SU-DHL-6 (cell line): Measurements from ENCODE around the gene ROR1.

Experiments used
- H2AFZ ChIP-seq: fragments of 200-600 bp; sonication (generic); 2 replicates; pipeline ENCODE4 v1.6.1; 2014; ENCODE audit warnings: low read depth, mild to moderate bottlenecking, moderate library complexity, mixed read lengths, antibody characterized with exemption, low read length; ENCODE audit not compliant: severe bottlenecking
- H3F3A ChIP-seq: fragments of 200-600 bp; shearing (Covaris generic); 2 replicates; pipeline ENCODE4 v1.6.0; 2016; ENCODE audit warnings: antibody characterized with exemption, mild to moderate bottlenecking; ENCODE audit not compliant: insufficient read depth
- H3K27ac ChIP-seq: fragments of 200-600 bp; sonication (generic); 2 replicates; pipeline ENCODE4 v1.5.1; 2016; ENCODE audit warnings: low read depth, mild to moderate bottlenecking, low read length, moderate library complexity, mixed read lengths
- H3K27me3 ChIP-seq: fragments of 200-600 bp; sonication (generic), shearing (Covaris generic); 2 replicates; pipeline ENCODE4 v1.6.0; 2014; ENCODE audit warnings: mild to moderate bottlenecking, low read length
- H3K36me3 ChIP-seq: fragments of 200-600 bp; sonication (generic); 2 replicates; pipeline ENCODE4 v1.6.1; 2014; ENCODE audit warnings: mild to moderate bottlenecking, low read length, mixed read lengths
- H3K4me2 ChIP-seq: fragments of 300-600, 200-600 bp; shearing (Covaris generic), sonication (generic); 2 replicates; pipeline ENCODE4 v1.6.0; 2014; ENCODE audit warnings: low read length, low read depth, mild to moderate bottlenecking; ENCODE audit not compliant: poor library complexity, severe bottlenecking
- H3K4me3 ChIP-seq: fragments of 200-600 bp; sonication (generic); 2 replicates; pipeline ENCODE4 v1.5.1; 2014; ENCODE audit warnings: antibody characterized with exemption, low read length, mild to moderate bottlenecking, mixed read lengths; ENCODE audit not compliant: insufficient read depth, poor library complexity, severe bottlenecking
- H3K79me2 ChIP-seq: fragments of 200-600 bp; sonication (generic); 2 replicates; pipeline ENCODE4 v1.6.1; 2014; ENCODE audit warnings: mild to moderate bottlenecking, low read length, moderate library complexity; ENCODE audit not compliant: insufficient read depth
- H3K9ac ChIP-seq: fragments of 200-600 bp; sonication (generic); 2 replicates; pipeline ENCODE4 v1.7.0; 2014; ENCODE audit warnings: mild to moderate bottlenecking, low read length
- H3K9me2 ChIP-seq: fragments of 200-600 bp; sonication (generic); replicated peaks from 2 replicates; pipeline ENCODE4 v1.6.1; 2014; ENCODE audit warnings: low read length; ENCODE audit not compliant: insufficient read depth
- H3K9me3 ChIP-seq: fragments of 200-600 bp; sonication (generic); 2 replicates; pipeline ENCODE4 v1.6.1; 2014; ENCODE audit warnings: low read length, mixed read lengths; ENCODE audit not compliant: insufficient read depth
- H4K20me1 ChIP-seq: fragments of 200-600 bp; sonication (generic); 2 replicates; pipeline ENCODE4 v1.6.1; 2014; ENCODE audit warnings: low read depth, mild to moderate bottlenecking, antibody characterized with exemption, low read length, moderate library complexity, mixed read lengths
- CTCF ChIP-seq: fragments of 200-600 bp; sonication (generic); IDR thresholded peaks from one replicate; pipeline ENCODE4 v1.5.1; 2017; ENCODE audit warnings: antibody characterized with exemption, mild to moderate bottlenecking, low read length, moderate library complexity; ENCODE audit not compliant: insufficient read depth, poor library complexity, severe bottlenecking
- EZH2phosphoT487 ChIP-seq: fragments of 200-600 bp; sonication (generic), shearing (Covaris generic); conservative IDR thresholded peaks from 2 replicates; pipeline ENCODE4 v1.6.1; 2018; ENCODE audit warnings: mild to moderate bottlenecking, antibody characterized with exemption, low read length, moderate library complexity, mixed read lengths

ROR1 gene

DNA sequence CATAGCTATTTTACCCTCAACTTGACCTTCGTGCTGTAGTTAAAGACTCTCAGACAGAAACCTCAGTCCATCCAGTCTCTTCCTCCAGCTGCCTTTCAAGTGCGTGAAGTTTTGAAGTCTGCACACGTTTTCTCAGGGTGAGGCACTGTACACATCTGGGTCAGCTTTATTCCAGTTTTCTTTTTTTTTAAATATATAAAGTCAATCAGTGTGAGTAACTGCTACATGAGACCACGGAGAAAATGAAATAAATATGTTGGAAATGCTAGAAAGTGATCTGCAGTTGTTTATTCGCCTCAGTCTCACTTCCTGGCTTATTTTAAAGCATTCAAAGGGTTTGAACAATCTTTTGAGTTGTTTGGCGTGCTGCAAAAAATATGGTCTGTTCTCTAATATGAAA, 135.7 kb downstream of the ROR1 start:
- H3F3A ChIP-seq: no peaks in the 10 kb centered on the region
- no peak for TF ChIP-seq EZH2phosphoT487
- no peak for TF ChIP-seq CTCF
- H2AFZ ChIP-seq: no peak overlapping the region
- H3K27me3 ChIP-seq: no peaks in the 10 kb centered on the region
- H3K9me3 ChIP-seq: no peaks in the 10 kb centered on the region
- H3K9ac ChIP-seq: no peak overlapping the region
- no peak overlapping the region for H3K4me3 ChIP-seq
- no peak overlapping the region for H3K4me2 ChIP-seq
- H3K79me2 ChIP-seq: no peaks in the 10 kb centered on the region
- no peak overlapping the region for H3K27ac ChIP-seq
- H3K9me2 ChIP-seq: no peaks in the 10 kb centered on the region
- no peaks in the 10 kb centered on the region for H4K20me1 ChIP-seq
- H3K36me3 ChIP-seq: no peaks in the 10 kb centered on the region

GRCh38 chr1:63911049-63911448, 137.2 kb downstream of the ROR1 start:
- H2AFZ ChIP-seq: no peak overlapping the region
- no peaks in the 10 kb centered on the region for H3K27me3 ChIP-seq
- H3F3A ChIP-seq: no peaks in the 10 kb centered on the region
- H4K20me1 ChIP-seq: no peaks in the 10 kb centered on the region
- H3K9ac ChIP-seq: no peak overlapping the region
- H3K4me3 ChIP-seq: no peak overlapping the region
- H3K79me2 ChIP-seq: no peaks in the 10 kb centered on the region
- H3K9me2 ChIP-seq: no peaks in the 10 kb centered on the region
- no peak overlapping the region for H3K27ac ChIP-seq
- TF ChIP-seq EZH2phosphoT487 (no peak), CTCF (no peak)
- H3K9me3 ChIP-seq: no peaks in the 10 kb centered on the region
- no peaks in the 10 kb centered on the region for H3K36me3 ChIP-seq
- H3K4me2 ChIP-seq: no peak overlapping the region

GRCh38 chr1:63912643-63913042, 138.8 kb downstream of the ROR1 start:
- Histone ChIP-seq H3K4me3 (no peak overlapping the region), H3K27me3 (no peaks in the 10 kb centered on the region), H3K9me3 (no peaks in the 10 kb centered on the region), H3K36me3 (no peaks in the 10 kb centered on the region), H3F3A (no peaks in the 10 kb centered on the region), H3K79me2 (no peaks in the 10 kb centered on the region), H3K9ac (no peak overlapping the region), H2AFZ (no peak overlapping the region), H4K20me1 (no peaks in the 10 kb centered on the region), H3K4me2 (no peak overlapping the region), H3K27ac (no peak overlapping the region), H3K9me2 (no peaks in the 10 kb centered on the region)
- no peak for TF ChIP-seq EZH2phosphoT487
- TF ChIP-seq CTCF: no peak

DNA sequence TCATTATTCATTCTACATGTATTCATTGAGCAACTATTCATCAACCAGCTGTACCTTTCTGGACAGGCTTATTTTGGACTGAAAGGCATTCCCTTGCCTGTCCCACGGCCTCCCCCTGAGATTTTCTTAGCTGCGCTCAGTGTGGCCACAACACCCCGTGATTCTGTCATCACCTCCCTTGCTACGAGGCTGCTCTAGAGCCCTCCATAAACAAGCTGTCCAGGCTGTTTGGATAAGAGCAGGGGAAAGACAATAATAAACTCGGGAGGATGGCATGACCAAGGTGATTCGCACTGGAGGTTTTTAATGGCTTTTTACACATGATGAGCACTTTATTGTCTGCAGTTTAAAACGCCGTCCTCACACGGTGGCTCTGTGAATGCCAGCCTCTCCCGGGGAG, 139.7 kb downstream of the ROR1 start:
- H4K20me1 ChIP-seq: no peaks in the 10 kb centered on the region
- H3K27ac ChIP-seq: no peak overlapping the region
- H3K9me3 ChIP-seq: no peaks in the 10 kb centered on the region
- H2AFZ ChIP-seq: no peak overlapping the region
- H3F3A ChIP-seq: no peaks in the 10 kb centered on the region
- H3K4me2 ChIP-seq: no peak overlapping the region
- no peaks in the 10 kb centered on the region for H3K27me3 ChIP-seq
- H3K4me3 ChIP-seq: no peak overlapping the region
- no peak for TF ChIP-seq CTCF
- TF ChIP-seq EZH2phosphoT487: no peak
- no peaks in the 10 kb centered on the region for H3K9me2 ChIP-seq
- H3K36me3 ChIP-seq: no peaks in the 10 kb centered on the region
- no peaks in the 10 kb centered on the region for H3K79me2 ChIP-seq
- no peak overlapping the region for H3K9ac ChIP-seq
